Activated CD8-positive, alpha-beta memory T cell treated with anti-CD3 and anti-CD28 coated beads for 4 hours (primary cell): ENCODE data around the gene DLGAP1.

ENCODE experiments used
- DNase-seq, 2 donors: peaks; one replicate each; pipeline ENCODE4 v3.0.0-alpha.2; 2020; ENCODE audit warnings: low read depth in 2 of 2

The DLGAP1 gene

DNA sequence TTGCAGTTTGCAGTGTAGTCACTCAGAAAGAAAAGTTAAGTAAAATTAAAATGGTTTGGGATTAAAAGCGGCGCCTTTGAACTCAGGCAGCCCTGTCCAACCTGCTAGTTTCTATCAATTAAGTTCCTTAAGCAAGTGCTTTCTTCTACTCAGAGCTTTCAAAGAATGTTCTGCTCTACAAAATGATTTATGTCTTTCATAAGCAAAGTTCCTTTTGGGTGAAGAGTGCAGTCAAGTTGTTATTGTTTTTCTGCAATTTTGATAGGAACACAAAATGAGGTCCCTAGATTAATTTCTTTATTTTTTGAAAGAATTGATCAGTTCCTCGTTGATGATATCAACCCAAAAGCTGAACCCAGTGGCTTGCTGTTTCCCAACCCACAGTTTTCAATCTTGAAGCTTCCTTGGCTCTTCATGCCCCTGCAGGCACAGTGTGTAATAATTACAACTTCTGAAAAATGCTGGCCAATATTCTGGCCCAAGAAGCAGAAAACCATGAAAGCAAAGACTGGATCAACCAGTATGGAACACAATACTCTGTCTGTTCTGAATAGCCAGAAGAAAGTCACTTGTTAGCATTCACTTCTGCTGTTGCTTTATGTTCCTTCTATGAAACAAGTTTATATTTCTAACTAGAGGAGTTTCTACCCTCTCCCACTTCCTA lies 916.0 kb downstream of the DLGAP1 start:
- DNase-seq, result no peak

DNA sequence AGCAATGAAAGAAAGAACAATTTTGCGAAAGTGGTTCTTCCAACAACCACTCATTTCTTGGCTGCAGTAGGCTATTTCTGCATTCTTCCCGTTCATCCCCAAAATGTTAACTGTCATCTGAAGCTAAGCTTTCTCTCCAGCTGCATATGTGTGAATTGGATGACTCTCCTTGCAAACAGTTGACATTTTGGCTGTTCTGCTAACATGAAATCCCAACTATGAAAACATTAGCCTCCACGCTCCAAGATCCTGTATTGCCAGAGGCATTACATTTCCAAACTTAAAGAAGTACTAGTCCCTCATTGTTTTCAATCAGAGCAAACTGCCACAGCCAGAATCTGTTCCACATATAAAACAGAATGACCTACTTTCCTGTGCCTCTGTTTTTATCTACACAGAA lies 916.7 kb downstream of the DLGAP1 start:
- DNase-seq, result no peak

DNA sequence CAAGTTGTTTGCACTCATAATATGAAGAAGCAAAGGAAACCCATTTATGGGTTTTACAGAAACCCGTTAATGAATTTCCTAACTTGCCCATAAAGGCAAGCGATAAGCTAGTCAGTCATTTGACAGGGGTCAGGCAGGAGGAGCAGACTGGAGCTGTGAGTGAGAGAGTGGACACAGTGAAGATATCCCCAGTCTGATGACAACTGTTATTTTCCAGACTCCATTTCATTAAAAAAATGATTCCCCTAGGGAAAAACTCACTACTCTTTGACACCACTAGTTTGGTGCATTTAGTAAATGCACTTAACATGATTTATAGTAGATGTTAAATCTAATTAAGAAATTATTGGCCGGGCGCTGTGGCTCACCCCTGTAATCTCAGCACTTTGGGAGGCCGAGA lies 924.3 kb downstream of the DLGAP1 start:
- no peak for DNase-seq

DNA sequence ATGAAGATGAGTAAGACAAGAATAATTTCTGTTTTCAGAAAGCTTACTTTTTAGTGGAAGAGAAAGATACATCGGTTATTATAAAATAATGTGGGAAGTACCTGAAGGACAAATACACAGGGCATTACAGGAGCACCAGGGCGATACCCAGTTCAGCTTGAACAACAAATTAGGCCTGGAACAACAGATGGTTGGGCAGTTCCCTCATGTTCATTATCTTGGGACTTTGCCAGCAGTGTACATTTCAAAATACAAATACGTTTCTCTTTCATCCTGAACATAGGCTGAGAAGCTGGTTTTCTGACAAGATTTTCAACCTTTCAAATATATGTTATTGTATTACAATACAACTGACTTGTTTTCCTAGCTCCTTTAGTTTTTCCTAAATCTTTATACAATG lies 925.5 kb downstream of the DLGAP1 start:
- DNase-seq, result no peak

DNA sequence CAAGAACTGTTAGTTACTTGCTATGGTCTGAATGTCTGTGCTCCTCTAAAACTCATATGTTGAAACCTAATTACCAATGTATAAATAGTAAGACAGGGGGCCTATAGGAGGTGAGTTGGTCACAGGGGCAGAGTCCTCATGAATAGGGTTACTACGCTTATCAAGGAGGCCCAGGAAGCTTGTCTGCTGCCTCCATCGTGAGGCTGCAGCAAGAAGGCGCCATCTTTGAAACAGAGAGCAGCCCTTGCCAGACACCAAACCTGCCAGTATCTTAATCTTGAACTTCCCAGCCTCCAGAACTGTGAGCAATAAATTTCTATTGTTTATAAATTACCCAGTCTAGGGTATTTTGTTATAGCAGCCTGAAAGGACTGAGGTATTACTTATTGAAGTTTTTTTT lies 926.0 kb downstream of the DLGAP1 start:
- DNase-seq, result no peak

DNA sequence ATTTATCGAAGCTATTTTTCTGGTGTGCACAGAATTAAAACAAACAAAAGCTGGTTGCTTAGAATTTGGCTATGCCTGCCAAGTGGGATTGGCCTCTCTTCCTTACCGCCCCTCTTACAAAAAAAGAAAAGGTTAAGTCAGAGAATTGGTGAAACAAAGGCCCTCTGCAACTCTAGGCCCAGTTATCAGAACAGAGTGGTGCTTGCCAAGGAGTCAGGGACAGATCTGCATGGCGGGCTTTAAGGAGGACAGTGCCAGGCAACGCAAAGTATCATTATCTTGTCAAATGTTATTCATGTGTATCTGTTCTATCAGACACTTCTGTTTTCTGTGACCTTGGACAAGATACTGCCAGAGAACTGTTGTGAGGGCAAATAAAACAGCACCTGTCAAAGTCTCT lies 926.9 kb downstream of the DLGAP1 start:
- DNase-seq, result no peak

DNA sequence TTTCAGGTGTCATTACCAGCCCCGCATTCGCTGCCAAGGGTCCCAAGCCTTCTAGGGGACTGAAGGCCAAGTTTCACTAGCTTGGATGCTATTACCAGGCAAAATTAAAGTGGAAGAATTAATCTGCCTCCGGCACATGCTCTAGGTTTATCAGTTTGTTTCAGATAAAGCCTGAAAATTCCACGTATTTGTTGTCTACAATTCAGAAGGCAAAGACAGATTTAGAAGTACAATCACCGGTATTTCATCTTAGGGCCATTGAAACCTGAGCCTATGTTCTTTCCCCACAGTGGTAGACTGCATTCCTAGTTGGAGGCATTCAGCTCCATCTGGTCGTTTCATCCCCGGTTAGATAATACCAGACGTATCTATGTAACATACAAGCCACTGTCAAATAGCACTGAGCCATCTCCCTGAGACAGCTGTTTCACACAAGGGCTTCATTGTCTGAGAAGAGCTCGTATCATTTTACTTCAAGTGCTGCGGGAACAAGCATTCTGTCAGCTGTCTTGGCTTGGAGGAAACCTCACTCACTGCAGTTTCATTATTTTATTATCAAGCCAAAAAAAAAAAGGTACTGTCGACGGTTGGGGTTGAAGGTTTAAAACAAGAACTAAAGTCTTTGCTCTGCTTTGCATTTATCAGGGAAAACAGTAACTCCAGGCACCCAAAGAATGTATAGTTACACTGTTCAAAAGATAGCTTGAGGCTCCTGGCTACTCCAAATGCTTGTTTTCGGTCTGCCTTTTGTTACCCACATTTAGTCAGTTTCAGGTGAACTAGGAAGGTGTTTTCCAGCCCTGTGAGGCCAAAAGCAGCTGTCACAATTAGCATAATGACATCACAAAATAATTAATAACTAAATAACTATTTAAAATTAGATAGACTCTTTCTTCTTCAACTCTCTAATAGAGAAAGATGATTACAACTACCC lies 928.4 kb downstream of the DLGAP1 start:
- DNase-seq, result no peak

DNA sequence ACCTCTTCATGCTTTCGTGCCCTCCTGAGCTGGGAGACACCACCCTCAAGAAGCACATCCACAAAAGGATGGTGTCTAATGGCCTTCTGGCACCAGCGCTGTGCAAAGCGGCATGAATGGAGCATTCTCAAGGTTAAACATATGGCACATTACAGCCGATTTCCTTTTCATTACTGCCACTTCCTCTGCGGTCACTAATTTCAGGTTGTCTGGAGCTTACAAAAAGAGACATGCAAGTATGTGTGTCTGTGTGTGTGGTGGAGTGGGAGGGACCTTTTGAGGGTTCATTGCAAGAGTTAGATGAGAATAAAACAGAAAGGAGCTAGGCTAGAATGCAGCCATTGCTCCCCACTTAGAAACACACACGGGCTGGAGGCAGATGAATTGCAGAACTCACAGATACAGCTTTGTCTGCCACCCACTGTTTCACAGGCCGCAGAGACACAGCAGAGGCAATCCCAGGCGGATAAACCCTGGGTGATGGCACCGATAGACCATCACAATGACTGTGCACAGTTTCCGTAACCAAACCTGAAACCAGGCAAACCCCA lies 929.2 kb downstream of the DLGAP1 start:
- DNase-seq, result peak in 1 of 2 donors; percentile 4

DNA sequence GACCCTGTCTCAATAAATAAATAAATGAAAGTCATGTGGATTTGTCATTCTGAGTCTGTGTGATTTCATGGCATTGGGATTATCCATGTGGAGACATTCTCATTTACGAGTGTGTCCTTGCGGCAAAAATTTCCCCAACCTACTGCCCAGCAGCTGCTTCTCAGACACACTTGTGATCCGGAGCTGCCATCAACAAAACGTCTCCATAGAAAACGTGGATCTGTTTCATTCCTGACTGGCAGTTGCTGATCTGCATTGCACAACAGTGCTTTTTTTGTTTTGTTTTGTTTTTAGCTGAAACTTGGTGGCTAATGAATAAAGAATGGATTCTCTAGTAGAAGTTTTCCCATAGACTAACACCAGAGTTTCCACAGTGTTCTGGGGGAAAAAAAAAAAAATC lies 930.4 kb downstream of the DLGAP1 start:
- DNase-seq, result no peak

DNA sequence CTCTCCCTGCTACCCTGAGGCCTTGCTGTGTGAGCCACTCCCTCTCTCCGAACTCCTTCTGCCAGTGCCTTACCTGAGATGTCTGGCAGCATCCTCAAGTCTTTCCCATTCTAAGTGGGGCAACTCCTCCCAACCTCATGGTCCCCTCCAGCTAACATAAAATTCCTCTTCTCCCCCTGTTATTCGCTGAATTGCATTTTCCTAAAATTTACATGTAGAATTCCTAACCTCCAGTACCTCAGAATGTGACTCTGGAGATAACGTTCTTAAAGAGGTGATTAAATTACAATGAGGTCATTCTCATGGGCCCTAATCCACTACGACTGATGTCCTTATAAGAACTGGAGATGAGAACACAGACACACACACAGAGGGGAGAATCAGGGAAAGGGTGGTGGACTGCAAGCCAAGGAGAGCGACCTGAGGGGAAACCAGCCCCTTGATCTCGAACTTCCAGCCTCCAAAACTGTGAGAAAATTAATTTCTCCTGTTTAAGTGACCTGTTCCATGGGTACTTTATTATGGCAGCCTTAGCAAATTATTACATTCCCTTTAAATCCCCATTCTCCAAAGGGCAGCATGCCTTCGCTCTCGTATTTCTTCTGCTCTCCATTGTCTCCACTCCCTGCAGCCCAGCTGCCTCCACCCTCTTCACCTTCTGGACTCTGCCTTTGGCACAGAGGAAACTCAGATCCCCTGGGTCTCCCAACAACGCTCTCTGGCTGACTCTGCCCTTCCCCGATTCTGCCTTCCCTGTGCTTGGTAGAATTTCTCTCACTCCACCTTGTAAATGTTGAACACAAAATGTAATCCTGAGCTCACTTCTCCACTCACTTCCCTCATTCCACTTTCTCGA lies 934.6 kb downstream of the DLGAP1 start:
- DNase-seq, result no peak

DNA sequence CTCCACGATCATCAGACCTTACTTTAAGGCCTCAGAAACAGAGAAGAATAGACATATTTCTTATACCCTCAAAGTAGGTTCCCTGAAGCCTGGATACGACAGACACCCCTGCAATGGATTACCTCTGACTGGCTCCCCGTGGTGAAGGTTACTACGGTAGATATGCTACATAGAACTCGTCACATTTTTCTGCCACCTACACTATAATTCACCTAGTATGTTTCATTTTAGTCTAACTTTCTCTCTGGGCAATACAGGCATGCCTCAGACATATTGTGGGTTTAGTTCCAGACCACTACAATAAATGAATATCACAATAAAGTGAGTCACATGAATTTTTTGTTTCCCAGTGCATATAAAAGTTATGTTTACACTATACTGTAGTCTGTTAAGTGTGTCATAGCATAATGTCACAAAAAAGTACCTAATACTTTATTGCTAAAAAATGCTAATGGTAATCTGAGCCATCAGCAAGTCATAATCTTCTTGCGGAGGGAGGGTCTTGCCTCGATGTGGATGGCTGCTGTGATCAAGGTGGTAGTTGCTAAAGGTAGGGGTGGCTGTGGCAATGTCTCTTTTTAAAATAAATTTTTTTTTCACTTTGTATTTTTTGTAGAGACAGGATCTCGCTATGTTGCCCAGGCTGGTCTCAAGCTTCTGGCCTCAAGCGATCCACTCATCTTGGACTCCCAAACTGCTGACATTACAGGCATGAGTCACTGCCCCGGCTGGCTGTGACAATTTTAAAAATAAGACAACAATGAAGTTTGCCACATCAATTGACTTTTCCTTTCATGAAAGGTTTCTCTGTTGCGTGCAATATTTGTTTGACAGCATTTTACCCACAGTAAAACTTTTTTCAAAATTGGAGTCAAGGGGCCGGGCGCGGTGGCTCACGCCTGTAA lies 940.5 kb downstream of the DLGAP1 start:
- no peak for DNase-seq

DNA sequence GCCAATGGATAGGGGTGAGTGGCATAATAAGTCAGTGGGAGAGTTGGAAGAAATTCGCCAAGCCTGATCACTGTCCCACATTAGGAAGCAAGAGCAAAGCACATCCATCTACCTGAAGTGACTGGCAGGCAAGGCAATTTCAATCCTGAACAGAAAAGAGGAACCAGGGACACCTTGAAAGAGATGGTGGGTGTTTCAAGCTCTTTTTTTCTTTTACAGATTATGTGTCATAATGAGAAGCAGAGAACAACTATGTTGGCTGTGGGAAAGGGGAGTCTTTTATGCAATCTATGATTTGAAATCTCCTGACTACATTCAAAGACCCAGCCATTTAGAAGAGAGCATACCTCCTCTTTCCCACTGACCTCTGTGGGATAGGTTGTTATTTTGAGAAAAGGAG lies 941.6 kb downstream of the DLGAP1 start:
- no peak for DNase-seq

DNA sequence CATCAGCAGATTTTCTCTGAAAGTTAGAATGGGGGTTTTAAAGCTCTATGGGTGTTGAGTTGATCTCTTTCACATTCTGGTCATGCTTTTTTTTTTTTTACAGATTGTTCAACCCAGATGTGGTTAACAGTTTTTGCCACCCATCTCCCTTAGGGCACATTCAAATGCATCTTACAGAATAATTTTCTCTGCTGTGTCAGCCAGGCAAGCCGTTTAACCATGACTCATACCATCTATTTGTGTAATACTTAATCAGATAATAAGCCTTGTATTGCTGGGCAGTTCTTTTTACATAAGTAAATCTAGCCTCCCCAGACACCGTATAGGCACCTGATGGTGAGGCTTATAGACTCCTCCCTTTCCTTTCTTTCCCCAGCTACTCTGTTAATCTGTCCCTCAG lies 943.1 kb downstream of the DLGAP1 start:
- peak in 1 of 2 donors; percentile 3 for DNase-seq

DNA sequence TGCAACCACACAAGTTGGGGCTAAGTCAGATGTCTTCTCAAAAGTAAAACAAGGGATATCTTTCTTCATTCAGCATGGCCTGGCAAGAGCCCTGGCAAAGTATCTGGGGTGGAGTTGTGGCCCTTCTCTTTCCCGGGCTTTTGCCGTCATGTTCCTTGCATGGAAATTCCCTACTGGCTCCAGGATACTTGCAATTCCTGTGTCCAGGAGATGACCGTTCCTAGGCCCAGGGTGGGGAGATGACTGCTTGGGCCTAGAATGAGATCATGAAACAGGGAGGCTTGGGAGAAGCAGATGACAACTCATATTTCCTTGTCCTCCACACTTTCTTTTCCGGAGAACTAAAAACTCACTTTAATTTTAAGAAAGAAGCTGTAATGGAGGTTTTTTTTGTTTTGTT lies 944.2 kb downstream of the DLGAP1 start:
- no peak for DNase-seq

DNA sequence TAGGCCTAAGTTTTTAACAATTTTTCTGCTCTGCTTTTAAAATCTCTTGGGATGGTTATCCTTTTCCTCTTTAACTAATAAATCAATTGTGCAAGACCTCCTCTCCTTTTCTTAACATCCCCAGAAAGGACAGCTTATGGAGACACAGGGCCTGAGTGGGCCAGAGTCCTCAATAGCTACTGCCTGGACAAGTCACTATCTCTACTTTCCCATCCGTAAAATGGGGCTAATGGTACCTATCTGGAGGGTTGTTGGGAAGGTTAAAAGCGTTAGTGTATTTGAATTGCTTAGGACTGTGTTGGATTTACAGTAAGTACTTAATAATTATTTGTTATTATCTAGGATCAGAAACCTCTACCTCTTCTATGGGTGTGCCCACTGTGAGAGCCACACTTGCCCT lies 945.1 kb downstream of the DLGAP1 start:
- no peak for DNase-seq

DNA sequence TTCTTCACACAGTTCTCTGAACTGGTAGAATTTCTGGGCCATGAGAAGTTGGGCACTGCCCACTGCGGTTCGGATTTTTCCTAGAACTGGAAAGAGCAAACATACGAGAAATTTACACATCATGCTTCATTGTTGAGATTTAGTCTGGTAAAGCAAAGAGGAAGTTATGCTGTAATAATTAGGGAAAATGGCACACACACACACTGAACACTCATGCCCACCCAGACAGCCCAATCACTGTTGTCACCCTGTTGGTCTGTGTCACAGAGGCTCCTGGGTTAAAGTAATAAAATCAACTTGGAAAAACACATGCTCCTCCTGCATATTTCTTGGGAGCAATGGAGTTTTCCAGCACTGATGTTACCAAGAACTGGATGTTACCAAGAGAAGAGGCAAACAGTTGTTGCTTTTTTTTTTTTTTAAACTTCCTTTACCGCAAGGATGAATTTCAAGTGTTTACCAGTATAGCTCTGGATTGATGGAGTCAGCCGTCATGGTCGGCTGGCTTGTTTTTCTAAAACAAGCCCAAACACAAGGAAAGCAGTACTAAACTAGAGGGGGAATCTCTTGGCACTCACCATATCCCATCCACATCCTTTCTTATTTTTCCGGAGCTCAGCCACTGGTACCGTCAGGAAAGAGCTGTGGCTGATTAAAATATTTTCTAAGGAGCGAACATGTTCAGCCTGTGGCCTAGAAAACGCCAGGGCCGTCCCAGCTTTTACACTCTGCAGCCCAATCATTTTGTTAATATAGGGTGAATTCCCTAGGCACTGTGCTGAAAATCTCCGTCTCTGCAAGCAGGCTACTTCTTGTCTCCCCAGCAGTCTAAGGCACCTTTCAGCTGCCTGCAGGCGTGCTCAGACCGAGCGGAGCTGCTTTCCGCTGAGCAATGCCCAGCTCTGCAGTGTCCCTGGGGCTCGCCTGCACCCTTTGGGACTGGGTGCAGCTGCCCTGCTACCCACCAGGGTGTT lies 946.2 kb downstream of the DLGAP1 start:
- DNase-seq, result no peak

DNA sequence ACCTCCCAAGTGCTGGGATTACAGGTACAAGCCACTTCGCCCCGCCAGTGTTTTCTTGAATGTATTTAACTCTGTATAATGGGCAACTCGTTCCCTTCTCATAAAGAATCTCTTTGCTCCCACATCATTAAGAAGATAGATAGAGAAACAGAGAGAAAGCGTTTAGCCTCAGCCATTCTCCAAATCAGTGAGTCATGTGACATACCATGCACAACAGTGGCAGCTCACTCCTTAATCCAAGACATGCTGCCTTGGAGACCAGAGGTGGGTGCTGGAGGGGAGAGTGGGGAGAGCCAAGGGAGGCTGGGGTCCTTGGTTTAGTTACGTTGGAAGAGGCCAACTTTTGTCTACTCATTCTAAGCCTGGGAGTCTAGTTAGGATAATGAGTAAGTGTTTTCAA lies 950.5 kb downstream of the DLGAP1 start:
- no peak for DNase-seq

DNA sequence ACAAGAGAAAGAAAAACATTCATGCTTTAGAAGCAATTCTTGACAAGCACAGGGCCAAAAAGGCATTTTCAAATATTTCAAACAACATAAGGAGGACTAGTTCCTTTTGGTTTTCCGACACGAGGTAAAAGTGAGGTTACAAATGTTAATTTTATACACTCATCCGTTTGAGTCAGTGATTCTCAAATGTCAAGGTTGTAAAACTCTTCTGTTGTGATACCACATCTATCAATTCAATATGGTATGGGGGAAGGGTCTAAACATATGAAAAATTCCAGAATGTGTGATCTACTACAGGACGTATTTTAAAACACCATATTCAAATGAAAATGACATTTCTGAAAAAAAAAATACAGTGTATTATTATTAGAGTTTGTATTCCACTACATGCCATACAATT lies 952.5 kb downstream of the DLGAP1 start:
- DNase-seq, result no peak

DNA sequence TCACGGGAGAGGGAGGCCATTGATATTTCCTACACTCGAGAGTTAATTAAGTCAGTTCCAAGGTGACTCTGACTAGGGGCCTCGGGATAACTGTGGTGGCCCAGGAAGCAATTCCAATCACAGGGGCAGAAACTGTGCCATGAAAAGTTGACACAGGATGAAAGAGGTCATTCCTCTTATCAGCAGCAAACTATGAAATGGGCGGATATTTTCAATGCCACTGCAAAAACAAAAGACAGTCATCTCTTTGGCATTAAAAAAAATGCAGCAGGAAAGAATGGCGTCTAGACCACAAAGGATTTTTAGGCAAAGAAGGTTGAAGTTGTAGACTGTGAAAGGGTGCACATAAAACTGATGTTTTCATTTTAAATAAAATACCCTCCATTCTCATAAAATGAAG lies 955.1 kb downstream of the DLGAP1 start:
- no peak for DNase-seq

DNA sequence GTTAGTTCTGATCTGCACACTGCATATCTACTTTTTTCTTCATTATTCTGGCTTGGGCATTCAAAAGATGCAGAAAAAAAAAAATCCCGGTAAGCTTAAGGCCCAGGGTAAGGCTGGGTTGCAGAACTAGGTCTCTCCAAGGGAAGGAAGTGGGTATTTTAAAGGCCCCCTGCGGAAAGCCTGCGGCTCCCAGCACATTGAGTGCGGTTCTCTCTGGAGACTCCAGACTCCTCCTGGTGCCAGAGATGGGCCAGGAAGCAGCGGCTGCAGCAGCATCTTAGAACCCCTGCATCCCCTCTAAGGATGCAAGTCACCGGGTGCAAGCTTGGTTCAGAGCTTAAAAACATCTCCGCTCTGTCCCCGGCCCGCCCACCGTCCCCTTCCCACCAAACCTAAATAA lies 955.6 kb downstream of the DLGAP1 start:
- DNase-seq, result no peak
